Calu3 (cell line): ENCODE measurements around the gene RBM43. TPM values are rescaled to one million over a fixed set of nuclear protein-coding genes. Genes with fewer than 3 reads are reported as not detected.

Experiments used
- BruUV-seq: library from RNA; stranded (reverse); fragments of 400-500 nt; replicated peaks from 2 replicates; lab custom pipeline; 2021; lab: Mats Ljungman, UMichigan
- CTCF ChIA-PET: fragments of 300-600 bp; sonication (Branson Sonifier 250); formaldehyde crosslinking; loops from one replicate; lab custom pipeline; 2022; ENCODE audit warnings: antibody characterized with exemption; lab: Charles Lee
- DNase-seq: peaks from one replicate; pipeline ENCODE4 v3.0.0; 2022
- H3K27ac Mint-ChIP-seq: one replicate; pipeline ENCODE4 v1.8.0; 2022; ENCODE audit warnings: mixed read lengths; ENCODE audit not compliant: unreplicated experiment
- H3K27me3 Mint-ChIP-seq: one replicate; pipeline ENCODE4 v1.8.0; 2022; ENCODE audit warnings: mixed read lengths; ENCODE audit not compliant: unreplicated experiment
- H3K36me3 Mint-ChIP-seq: one replicate; pipeline ENCODE4 v1.8.0; 2022; ENCODE audit warnings: mild to moderate bottlenecking, moderate library complexity, mixed read lengths; ENCODE audit not compliant: insufficient read depth, unreplicated experiment
- H3K4me1 Mint-ChIP-seq: one replicate; pipeline ENCODE4 v1.8.0; 2022; ENCODE audit warnings: mild to moderate bottlenecking, low read depth, mixed read lengths; ENCODE audit not compliant: unreplicated experiment
- H3K4me3 Mint-ChIP-seq: one replicate; pipeline ENCODE4 v1.8.0; 2022; ENCODE audit warnings: mild to moderate bottlenecking, low read depth, moderate library complexity, mixed read lengths; ENCODE audit not compliant: unreplicated experiment
- H3K9me3 Mint-ChIP-seq: one replicate; pipeline ENCODE4 v1.8.0; 2022; ENCODE audit warnings: low read depth, mixed read lengths; ENCODE audit not compliant: unreplicated experiment
- CTCF ChIP-seq: fragments of 200-600 bp; IDR thresholded peaks from one replicate; pipeline ENCODE4 v1.8.0; 2022; ENCODE audit warnings: antibody characterized with exemption; ENCODE audit not compliant: unreplicated experiment
- intact Hi-C: fragments of 100-400 bp; cut with micrococcal nuclease; formaldehyde crosslinking; loops from one replicate; pipeline ENCODE4 v1.10.0; 2022; ENCODE audit not compliant: unreplicated experiment
- total RNA-seq: library from RNA; stranded (reverse); gene quantifications from 2 replicates; pipeline ENCODE4 v1.2.3, GENCODE V29; 2022

The RBM43 gene
- total RNA-seq, 1 experiment from 2014 or later = 5.2 TPM

GRCh38 chr2:151228847-151229512, 32.7 kb downstream of the RBM43 start:
- Mint-ChIP-seq H3K4me3 (no peak overlapping the region), H3K36me3 (no peaks in the 10 kb centered on the region), H3K27me3 (no peaks in the 10 kb centered on the region), H3K4me1 (no peaks in the 10 kb centered on the region), H3K27ac (no peak overlapping the region), H3K9me3 (no peaks in the 10 kb centered on the region)
- no peak for DNase-seq
- no peak for TF ChIP-seq CTCF
- intact Hi-C loops = no loop called here
- BruUV-seq = no TSS peak
- CTCF ChIA-PET = interaction anchor here (1.3 kb wide), 1 partner anchor 10 kb away, joined by 3 read pairs; no protein-coding TSS in a partner anchor

- CTCF ChIA-PET = interaction anchor here (1.3 kb wide), 1 partner anchor 9 kb away, joined by 5 read pairs; no protein-coding TSS in a partner anchor
- H3K9me3 Mint-ChIP-seq = no peaks in the 10 kb centered on the region
- DNase-seq = no peak
- H3K27me3 Mint-ChIP-seq = no peaks in the 10 kb centered on the region
- H3K36me3 Mint-ChIP-seq = no peaks in the 10 kb centered on the region
- H3K4me1 Mint-ChIP-seq = no peaks in the 10 kb centered on the region
- BruUV-seq = no TSS peak
- no peak overlapping the region for H3K27ac Mint-ChIP-seq
- H3K4me3 Mint-ChIP-seq = no peak overlapping the region
- no peak for TF ChIP-seq CTCF
- intact Hi-C loops = no loop called here
Observed at GRCh38 chr2:151217343-151217742, 44.3 kb downstream of the RBM43 start.

GRCh38 chr2:151207100-151207499, 54.6 kb downstream of the RBM43 start:
- BruUV-seq = no TSS peak
- DNase-seq = no peak

GRCh38 chr2:151206446-151206968, 55.2 kb downstream of the RBM43 start:
- Mint-ChIP-seq H3K9me3 (no peaks in the 10 kb centered on the region), H3K4me3 (no peak overlapping the region), H3K27me3 (peaks cover 11% of the 10 kb centered on the region), H3K4me1 (no peaks in the 10 kb centered on the region), H3K27ac (no peak overlapping the region), H3K36me3 (no peaks in the 10 kb centered on the region)
- intact Hi-C loops = no loop called here
- BruUV-seq = no TSS peak
- no peak for TF ChIP-seq CTCF
- no peak for DNase-seq
- CTCF ChIA-PET = interaction anchor here (0.7 kb wide), 1 partner anchor 709 kb away, joined by 4 read pairs; no protein-coding TSS in a partner anchor

More at GRCh38 chr2:151207100-151207499, 54.6 kb downstream of the RBM43 start:
- H3K27me3 Mint-ChIP-seq = peaks cover 6% of the 10 kb centered on the region
- no peaks in the 10 kb centered on the region for H3K4me1 Mint-ChIP-seq
- H3K36me3 Mint-ChIP-seq = no peaks in the 10 kb centered on the region
- intact Hi-C loops = no loop called here
- H3K9me3 Mint-ChIP-seq = no peaks in the 10 kb centered on the region
- no peak for TF ChIP-seq CTCF
- H3K4me3 Mint-ChIP-seq = no peak overlapping the region
- CTCF ChIA-PET = no interaction called here
- H3K27ac Mint-ChIP-seq = no peak overlapping the region
